GM19324 (cell line): ENCODE results near the gene SPN.
"Not testable (repeated sequence)": the region's sequence is repeated elsewhere in the genome, so short reads cannot be mapped to it uniquely, and the experiment has no call there.

Experiments
- ATAC-seq: cut with Tn5 transposase; IDR thresholded peaks from one replicate; pipeline ENCODE4 v1.9.1; 2021; ENCODE audit warnings: mild to moderate bottlenecking, moderate library complexity; ENCODE audit not compliant: unreplicated experiment, low FRiP score

The SPN gene

DNA sequence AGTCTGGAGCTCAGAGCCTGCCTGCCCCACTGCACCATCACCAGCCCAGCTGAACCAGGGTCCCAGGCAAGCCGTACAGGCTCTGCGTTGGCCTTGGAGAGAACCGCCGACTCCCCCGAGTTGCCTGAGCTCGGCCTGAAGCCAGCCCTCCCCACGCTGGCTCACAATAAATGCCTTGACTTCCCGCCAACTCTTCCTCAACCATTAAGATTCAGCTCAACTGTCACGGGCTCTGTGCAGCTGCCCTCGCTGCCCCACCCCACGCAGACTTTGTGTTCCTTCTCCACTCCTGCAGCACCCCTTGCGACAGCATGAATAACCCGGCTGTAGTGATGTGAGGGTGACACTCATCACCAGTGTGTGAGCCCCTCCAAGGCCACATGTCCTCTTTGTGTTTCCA, 11.1 kb downstream of the SPN start:
- no peak for ATAC-seq

- no peak for ATAC-seq
These were observed 13.0 kb downstream of the SPN start for GRCh38 chr16:29675811-29676643.

DNA sequence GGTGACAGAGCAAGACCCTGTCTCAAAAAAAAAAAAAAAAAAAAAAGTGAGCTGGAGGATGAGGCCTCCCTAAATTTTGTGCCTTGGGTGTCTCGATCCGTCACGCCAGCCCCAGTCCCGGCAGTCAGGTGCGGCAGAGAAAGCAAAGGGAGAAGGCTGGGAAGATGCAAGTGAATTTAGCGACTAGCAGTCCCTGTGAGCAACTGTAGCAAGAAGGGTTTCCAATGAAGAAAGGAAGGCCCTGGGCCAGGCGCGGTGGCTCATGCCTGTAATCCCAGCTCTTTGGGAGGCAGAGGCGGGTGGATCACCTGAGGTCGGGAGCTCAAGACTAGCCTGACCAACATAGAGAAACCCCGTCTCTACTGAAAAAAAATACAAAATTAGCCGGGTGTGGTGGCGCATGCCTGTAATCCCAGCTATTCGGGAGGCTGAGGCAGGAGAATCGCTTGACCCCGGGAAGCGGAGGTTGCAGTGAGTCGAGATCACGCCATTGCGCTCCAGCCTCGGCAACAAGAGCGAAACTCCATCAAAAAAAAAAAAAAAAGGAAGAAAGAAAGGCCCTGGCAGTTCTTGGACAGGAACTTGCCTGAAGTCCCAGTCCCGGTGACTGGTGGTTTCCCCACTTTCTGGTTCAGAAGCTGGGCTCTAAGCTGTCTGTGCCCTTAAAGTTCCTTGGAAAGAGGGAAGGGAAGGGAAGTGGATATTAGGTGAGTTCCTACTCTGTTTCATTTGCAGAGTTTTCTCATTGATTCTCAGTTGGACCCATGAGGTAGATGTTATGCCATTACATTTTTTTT, 14.1 kb downstream of the SPN start:
- ATAC-seq, result no peak

- ATAC-seq, result no peak
These were observed 15.7 kb downstream of the SPN start, which contains the start of gene QPRT for GRCh38 chr16:29678691-29679267. TSS of gene QPRT (plus strand) at chr16:29679180. CDS start at chr16:29679198, 18 bp downstream.

DNA sequence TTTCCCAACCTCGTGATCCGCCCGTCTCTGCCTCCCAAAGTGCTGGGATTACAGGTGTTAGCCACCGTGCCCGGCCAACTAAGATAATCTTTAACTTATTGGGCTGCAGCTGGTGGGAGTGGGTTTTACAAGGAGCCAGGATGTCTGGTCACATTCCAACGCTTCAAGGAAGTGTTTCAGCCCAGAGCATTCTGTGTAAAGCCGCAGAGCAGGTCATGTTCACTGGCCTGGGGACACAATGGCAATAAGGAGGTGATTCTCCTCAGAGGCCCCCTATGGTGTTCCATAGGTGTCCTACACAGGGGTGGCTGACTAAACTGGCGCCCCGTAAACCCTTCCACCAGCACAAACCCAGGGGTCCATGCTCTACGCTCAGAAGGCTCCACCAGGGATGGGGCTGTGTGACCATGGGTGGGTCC, 17.1 kb downstream of the SPN start:
- no peak for ATAC-seq

GRCh38 chr16:29683543-29684090, 20.6 kb downstream of the SPN start:
- ATAC-seq, result no peak

- ATAC-seq, result no peak
These were observed 21.6 kb downstream of the SPN start for GRCh38 chr16:29684679-29685078.

- ATAC-seq, result no peak
These were observed 23.8 kb downstream of the SPN start for GRCh38 chr16:29686740-29687332.

DNA sequence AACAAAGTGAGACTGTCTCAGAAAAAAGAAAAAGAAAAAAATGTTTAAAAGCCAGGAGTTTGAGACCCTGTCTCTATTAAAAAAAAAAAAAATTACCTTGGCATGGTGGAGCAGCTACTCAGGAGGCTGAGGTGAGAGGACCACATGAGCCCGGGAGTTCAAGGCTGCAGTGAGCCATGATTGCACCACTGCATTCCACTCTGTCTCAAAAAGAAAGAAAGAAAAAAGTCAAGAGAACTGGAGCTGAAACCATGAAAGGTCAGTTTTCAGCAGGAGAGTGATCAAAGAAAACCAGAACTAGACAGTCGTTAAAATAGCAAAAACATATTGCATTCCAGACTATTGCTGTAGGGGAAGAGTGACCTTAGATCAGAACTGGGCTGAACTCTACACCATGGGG, 24.7 kb downstream of the SPN start:
- ATAC-seq, result no peak

DNA sequence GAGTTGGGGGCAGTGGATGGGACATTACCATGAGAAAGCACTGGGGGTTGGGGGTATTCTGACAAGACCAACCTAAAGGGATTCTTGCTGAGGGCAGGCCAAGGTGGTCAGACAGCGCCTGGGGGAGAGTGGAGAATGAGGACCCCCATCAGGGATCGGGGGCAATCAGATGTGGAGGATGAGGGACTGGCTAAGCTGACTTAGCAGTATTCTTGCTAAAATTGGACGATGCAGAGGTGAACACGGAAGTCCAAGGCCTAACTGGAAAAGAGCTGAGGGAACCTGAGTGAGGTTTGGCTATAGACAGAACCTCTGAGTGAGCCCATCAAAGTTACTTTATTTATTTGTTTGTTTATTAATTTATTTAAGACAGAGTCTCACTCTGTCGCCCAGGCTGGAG, 25.1 kb downstream of the SPN start:
- ATAC-seq, result no peak

- ATAC-seq, result not testable (repeated sequence)
These were observed 26.7 kb downstream of the SPN start for GRCh38 chr16:29689490-29690351.

DNA sequence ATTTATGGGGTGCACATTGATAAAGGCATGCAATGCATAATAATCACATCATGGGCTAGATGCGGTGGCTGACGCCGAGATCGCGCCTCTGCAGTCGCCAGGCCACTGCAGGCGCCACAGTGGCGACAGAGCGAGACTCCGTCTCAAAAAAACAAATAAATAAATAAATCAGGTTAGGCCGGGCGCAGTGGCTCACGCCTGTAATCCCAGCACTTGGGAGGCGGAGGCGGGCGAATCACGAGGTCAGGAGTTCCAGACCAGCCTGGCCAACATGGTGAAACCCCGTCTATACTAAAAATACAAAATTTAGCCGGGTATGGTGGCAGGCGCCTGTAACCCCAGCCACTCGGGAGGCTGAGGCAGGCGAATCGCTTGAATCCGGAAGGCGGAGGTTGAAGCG, 29.6 kb downstream of the SPN start:
- not testable (repeated sequence) for ATAC-seq

DNA sequence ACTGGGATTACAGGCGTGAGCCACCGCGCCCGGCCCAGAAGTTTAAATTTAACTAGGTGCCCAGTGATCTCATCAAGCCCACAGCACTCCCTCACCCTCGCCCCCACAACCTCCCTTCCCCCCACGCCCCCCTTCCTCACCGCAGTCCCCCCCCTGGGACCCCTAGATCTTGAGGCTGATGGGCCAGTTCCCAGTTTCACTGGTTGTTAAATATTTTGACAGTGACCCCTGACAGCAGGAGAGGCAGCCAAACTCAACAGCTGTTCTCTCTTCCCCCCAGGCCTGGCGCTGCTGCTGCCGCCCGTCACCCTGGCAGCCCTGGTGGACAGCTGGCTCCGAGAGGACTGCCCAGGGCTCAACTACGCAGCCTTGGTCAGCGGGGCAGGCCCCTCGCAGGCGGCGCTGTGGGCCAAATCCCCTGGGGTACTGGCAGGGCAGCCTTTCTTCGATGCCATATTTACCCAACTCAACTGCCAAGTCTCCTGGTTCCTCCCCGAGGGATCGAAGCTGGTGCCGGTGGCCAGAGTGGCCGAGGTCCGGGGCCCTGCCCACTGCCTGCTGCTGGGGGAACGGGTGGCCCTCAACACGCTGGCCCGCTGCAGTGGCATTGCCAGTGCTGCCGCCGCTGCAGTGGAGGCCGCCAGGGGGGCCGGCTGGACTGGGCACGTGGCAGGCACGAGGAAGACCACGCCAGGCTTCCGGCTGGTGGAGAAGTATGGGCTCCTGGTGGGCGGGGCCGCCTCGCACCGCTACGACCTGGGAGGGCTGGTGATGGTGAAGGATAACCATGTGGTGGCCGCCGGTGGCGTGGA, 31.5 kb downstream of the SPN start:
- no peak for ATAC-seq

GRCh38 chr16:29695675-29696074, 32.6 kb downstream of the SPN start:
- not testable (repeated sequence) for ATAC-seq

- ATAC-seq, result no peak
These were observed 33.9 kb downstream of the SPN start for GRCh38 chr16:29696881-29697331.

- ATAC-seq, result no peak
These were observed 34.3 kb downstream of the SPN start for GRCh38 chr16:29697391-29697790.

DNA sequence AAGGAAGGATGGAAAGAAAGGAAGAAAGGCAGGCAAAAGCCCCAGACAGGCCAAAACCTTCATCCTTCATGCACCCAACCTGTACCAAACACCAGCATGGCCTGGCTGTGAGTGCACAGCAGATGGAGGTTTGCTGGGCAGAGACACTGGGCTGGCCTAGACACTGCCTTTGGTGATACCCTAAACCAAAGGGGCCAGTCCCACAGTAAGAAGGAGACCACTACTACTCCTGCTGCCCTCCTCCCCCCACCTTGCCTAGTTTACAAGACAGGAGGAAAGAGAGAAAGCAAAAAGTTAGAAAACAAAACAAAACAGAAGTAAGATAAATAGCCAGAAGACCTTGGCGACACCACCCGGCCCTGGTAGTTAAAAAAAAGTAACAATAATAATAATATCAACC, 35.0 kb downstream of the SPN start:
- no peak for ATAC-seq

GRCh38 chr16:29698484-29699323, 35.7 kb downstream of the SPN start:
- no peak for ATAC-seq
